ENCODE data around the gene FBXL3. TPM values are rescaled to one million over a fixed set of nuclear protein-coding genes. Genes with fewer than 3 reads are reported as not detected.

Gene FBXL3
- total RNA-seq, 1 experiment from 2014 or later: 39.1 TPM

GRCh38 chr13:76975863-76976262 lies 51.1 kb downstream of the FBXL3 start:
- H3K4me3 ChIP-seq (ENCODE audit: low read length): no peak overlapping the region
- H3K9me3 ChIP-seq (ENCODE audit: low read length): no peaks in the 10 kb centered on the region
- no peaks in the 10 kb centered on the region for H3K4me1 ChIP-seq (ENCODE audit: insufficient read depth, low read length)
- no peak overlapping the region for H3K27ac ChIP-seq (ENCODE audit: low read length)
- H3K27me3 ChIP-seq (ENCODE audit: low read length): no peaks in the 10 kb centered on the region
- no peak overlapping the region for H3K9ac ChIP-seq (ENCODE audit: low read length)
- ChIA-PET POLR2A (ENCODE audit: unreplicated experiment) (no interaction called here), CTCF (no interaction called here)
- BruUV-seq (replicated peaks): no TSS peak
- ATAC-seq (no peak), DNase-seq (no peak)
- intact Hi-C loops (cut with micrococcal nuclease): no loop called here
- no peak overlapping the region for H3K4me2 ChIP-seq (ENCODE audit: low read length)
- H3K36me3 ChIP-seq (ENCODE audit: low read depth, low read length): no peaks in the 10 kb centered on the region
- no peaks in the 10 kb centered on the region for H3F3A ChIP-seq (ENCODE audit: low read length, unreplicated experiment)
- no peaks in the 10 kb centered on the region for H4K20me1 ChIP-seq (ENCODE audit: low read length)
- H2AFZ ChIP-seq (ENCODE audit: low read length): no peak overlapping the region
- TF ChIP-seq EZH2phosphoT487 (IDR thresholded peaks at IDR 0.05; ENCODE audit: borderline replicate concordance, low read length) (no peak), CTCF (conservative IDR thresholded peaks at IDR 0.05; ENCODE audit: low read depth, low read length) (no peak), EZH2 (IDR thresholded peaks at IDR 0.05; ENCODE audit: low read length, unreplicated experiment) (no peak)
- no peaks in the 10 kb centered on the region for H3K79me2 ChIP-seq (ENCODE audit: low read length)
- no peaks in the 10 kb centered on the region for H3K9me2 ChIP-seq (replicated peaks; ENCODE audit: low read length)

- TF ChIP-seq EZH2phosphoT487 (IDR thresholded peaks at IDR 0.05; ENCODE audit: borderline replicate concordance, low read length) (no peak), EZH2 (IDR thresholded peaks at IDR 0.05; ENCODE audit: low read length, unreplicated experiment) (no peak), CTCF (conservative IDR thresholded peaks at IDR 0.05; ENCODE audit: low read depth, low read length) (no peak)
- Histone ChIP-seq H3K9me2 (replicated peaks; ENCODE audit: low read length) (no peaks in the 10 kb centered on the region), H3K9me3 (ENCODE audit: low read length) (no peaks in the 10 kb centered on the region), H3K79me2 (ENCODE audit: low read length) (no peaks in the 10 kb centered on the region), H3K9ac (ENCODE audit: low read length) (no peak overlapping the region), H3K4me3 (ENCODE audit: low read length) (no peak overlapping the region), H3K4me1 (ENCODE audit: insufficient read depth, low read length) (no peaks in the 10 kb centered on the region), H2AFZ (ENCODE audit: low read length) (no peak overlapping the region), H3K4me2 (ENCODE audit: low read length) (no peak overlapping the region), H3K27me3 (ENCODE audit: low read length) (no peaks in the 10 kb centered on the region), H3F3A (ENCODE audit: low read length, unreplicated experiment) (no peaks in the 10 kb centered on the region), H4K20me1 (ENCODE audit: low read length) (no peaks in the 10 kb centered on the region), H3K36me3 (ENCODE audit: low read depth, low read length) (no peaks in the 10 kb centered on the region), H3K27ac (ENCODE audit: low read length) (no peak overlapping the region)
- DNase-seq: no peak
- BruUV-seq (replicated peaks): no TSS peak
- ChIA-PET CTCF (no interaction called here), POLR2A (ENCODE audit: unreplicated experiment) (no interaction called here)
- ATAC-seq: no peak
- intact Hi-C loops (cut with micrococcal nuclease): no loop called here
Observed at GRCh38 chr13:76974618-76974975, 52.4 kb downstream of the FBXL3 start.

GRCh38 chr13:76973920-76974617 lies 52.9 kb downstream of the FBXL3 start:
- Histone ChIP-seq H3K4me2 (ENCODE audit: low read length) (no peak overlapping the region), H3K4me1 (ENCODE audit: insufficient read depth, low read length) (no peaks in the 10 kb centered on the region), H3K27ac (ENCODE audit: low read length) (no peak overlapping the region), H3K9me3 (ENCODE audit: low read length) (no peaks in the 10 kb centered on the region), H3K9me2 (replicated peaks; ENCODE audit: low read length) (no peaks in the 10 kb centered on the region), H2AFZ (ENCODE audit: low read length) (no peak overlapping the region), H3K79me2 (ENCODE audit: low read length) (no peaks in the 10 kb centered on the region), H3K4me3 (ENCODE audit: low read length) (no peak overlapping the region), H4K20me1 (ENCODE audit: low read length) (no peaks in the 10 kb centered on the region), H3K36me3 (ENCODE audit: low read depth, low read length) (no peaks in the 10 kb centered on the region), H3K9ac (ENCODE audit: low read length) (no peak overlapping the region), H3K27me3 (ENCODE audit: low read length) (no peaks in the 10 kb centered on the region), H3F3A (ENCODE audit: low read length, unreplicated experiment) (no peaks in the 10 kb centered on the region)
- TF ChIP-seq CTCF (conservative IDR thresholded peaks at IDR 0.05; ENCODE audit: low read depth, low read length): no peak
- no peak for TF ChIP-seq EZH2phosphoT487 (IDR thresholded peaks at IDR 0.05; ENCODE audit: borderline replicate concordance, low read length)
- no peak for TF ChIP-seq EZH2 (IDR thresholded peaks at IDR 0.05; ENCODE audit: low read length, unreplicated experiment)
- ChIA-PET CTCF (no interaction called here), POLR2A (ENCODE audit: unreplicated experiment) (no interaction called here)
- no peak for DNase-seq
- intact Hi-C loops (cut with micrococcal nuclease): no loop called here
- ATAC-seq: no peak
- no TSS peak for BruUV-seq (replicated peaks)
